Pancreas (tissue), 10 donors: ENCODE data around the gene JAKMIP1. TPM values are rescaled to one million over a fixed set of nuclear protein-coding genes. Genes with fewer than 3 reads are reported as not detected.

Source experiments
- ATAC-seq, 4 donors: fragments of 200-7000 bp; cut with Tn5 transposase; one replicate each; pipeline versions ENCODE4 v1.8.0 to v1.9.1; 2020; ENCODE audit warnings: mild to moderate bottlenecking in 4 of 4, moderate library complexity in 4 of 4
- DNase-seq, 6 donors: peaks; one replicate each; pipeline ENCODE4 v3.0.0-alpha.2; 2020
- FAIRE-seq: peaks from 2 replicates; lab custom pipeline; 2012; peaks lifted over from hg19 to GRCh38; lab: Jason Lieb, UNC
- H3K27ac ChIP-seq, 4 donors: fragments of 200-600 bp; sonication (generic); 1 replicate in 3 of 4; 2 replicates in 1 of 4; pipeline versions ENCODE4 v1.5.0 to v1.8.0; 2020
- H3K27me3 ChIP-seq, 4 donors: fragments of 200-600 bp; one replicate each; pipeline ENCODE4 v1.8.0; 2021
- H3K36me3 ChIP-seq, 3 donors: fragments of 200-600 bp; sonication (generic) in 1 of 3; one replicate each; pipeline versions ENCODE4 v1.5.0 to v1.8.0; 2020 to 2021
- H3K4me1 ChIP-seq, 3 donors: fragments of 200-600 bp; one replicate each; pipeline ENCODE4 v1.8.0; 2021
- H3K4me3 ChIP-seq, 4 donors: fragments of 200-600 bp; sonication (generic) in 2 of 4; one replicate each; pipeline versions ENCODE4 v1.5.0 to v1.8.0; 2020 to 2021
- H3K9me3 ChIP-seq, 4 donors: fragments of 200-600 bp; one replicate each; pipeline ENCODE4 v1.8.0; 2021
- WGBS, 2 donors: extraction: QIAGEN DNeasy Blood & Tissue Kit; methylation state at CpG; one replicate each; pipeline ENCODE4 v1.1.7; 2013; 5-methylcytosine and 5-hydroxymethylcytosine counted together
- intact Hi-C, 3 donors: fragments of 100-400 bp; cut with DNase I; formaldehyde crosslinking; loops; one replicate each; pipeline versions ENCODE4 v1.11.1 to v1.14.2; 2022
- polyA plus RNA-seq, 2 donors: library from polyadenylated mRNA; stranded (reverse); fragments of 200-250 nt; gene quantifications; one replicate each; pipeline ENCODE4 v1.2.3, GENCODE V29; 2013
- total RNA-seq, 6 donors: library from RNA; stranded (reverse); fragmentation: NEBNext Ultra II Directional in 4 of 6; extraction: Animal tissue kit (Norgen Biotek cat#: 25700) in 4 of 6; gene quantifications; one replicate each; pipeline versions ENCODE4 v1.2.1 to v1.2.4, GENCODE V29; 2021 to 2023
- TF ChIP-seq, protein P1 (sequence below), 4 donors: fragments of 200-600 bp; sonication (generic) in 3 of 4; IDR thresholded peaks; one replicate each; pipeline versions ENCODE4 v1.5.0 to v1.8.0; 2021; ENCODE audit warnings: antibody characterized with exemption in 4 of 4
- donor health status: healthy with polysubstance abuse.
- donor health status: DM: no; HTN: no; CAD: no; lungs with moderate emphysema.
- donor health status: DM: no; HTN: no; CAD: no.
- donor health status: control.
- donor health status: control.
- donor health status: Bipolar disorder and iron deficiency.
- donor health status: DM: yes; HTN: yes; CAD: no.
- donor health status: DM: no; HTN: no; CAD: no.
- donor health status: DM: no; HTN: no; CAD: no.
- donor health status: DM: yes; HTN: yes; CAD: no.

Gene JAKMIP1
- total and polyA plus RNA-seq, 8 donors, result 0.16 to 4.3 (median 0.59) TPM

GRCh38 chr4:5992171-5992827 is 208.1 kb downstream of the JAKMIP1 start:
- DNase-seq (no peak), ATAC-seq (no peak), FAIRE-seq (no peak)
- H3K27me3 ChIP-seq, result no peaks in the 10 kb centered on the region
- H3K27ac ChIP-seq, result no peak overlapping the region
- no peaks in the 10 kb centered on the region for H3K9me3 ChIP-seq
- no peaks in the 10 kb centered on the region for H3K36me3 ChIP-seq
- 50 to 65% methylated on average over 17 of the region's 17 CpGs for WGBS, 2 donors
- intact Hi-C loops, result loop anchor here in 1 of 3 donors (10.0 kb wide), 1 partner anchor 333 kb away; no protein-coding TSS in a partner anchor
- TF ChIP-seq, protein P1, sequence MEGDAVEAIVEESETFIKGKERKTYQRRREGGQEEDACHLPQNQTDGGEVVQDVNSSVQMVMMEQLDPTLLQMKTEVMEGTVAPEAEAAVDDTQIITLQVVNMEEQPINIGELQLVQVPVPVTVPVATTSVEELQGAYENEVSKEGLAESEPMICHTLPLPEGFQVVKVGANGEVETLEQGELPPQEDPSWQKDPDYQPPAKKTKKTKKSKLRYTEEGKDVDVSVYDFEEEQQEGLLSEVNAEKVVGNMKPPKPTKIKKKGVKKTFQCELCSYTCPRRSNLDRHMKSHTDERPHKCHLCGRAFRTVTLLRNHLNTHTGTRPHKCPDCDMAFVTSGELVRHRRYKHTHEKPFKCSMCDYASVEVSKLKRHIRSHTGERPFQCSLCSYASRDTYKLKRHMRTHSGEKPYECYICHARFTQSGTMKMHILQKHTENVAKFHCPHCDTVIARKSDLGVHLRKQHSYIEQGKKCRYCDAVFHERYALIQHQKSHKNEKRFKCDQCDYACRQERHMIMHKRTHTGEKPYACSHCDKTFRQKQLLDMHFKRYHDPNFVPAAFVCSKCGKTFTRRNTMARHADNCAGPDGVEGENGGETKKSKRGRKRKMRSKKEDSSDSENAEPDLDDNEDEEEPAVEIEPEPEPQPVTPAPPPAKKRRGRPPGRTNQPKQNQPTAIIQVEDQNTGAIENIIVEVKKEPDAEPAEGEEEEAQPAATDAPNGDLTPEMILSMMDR (IDR thresholded peaks at IDR 0.05), result no peak
- H3K4me3 ChIP-seq, result no peak overlapping the region
- H3K4me1 ChIP-seq, result no peaks in the 10 kb centered on the region

DNA sequence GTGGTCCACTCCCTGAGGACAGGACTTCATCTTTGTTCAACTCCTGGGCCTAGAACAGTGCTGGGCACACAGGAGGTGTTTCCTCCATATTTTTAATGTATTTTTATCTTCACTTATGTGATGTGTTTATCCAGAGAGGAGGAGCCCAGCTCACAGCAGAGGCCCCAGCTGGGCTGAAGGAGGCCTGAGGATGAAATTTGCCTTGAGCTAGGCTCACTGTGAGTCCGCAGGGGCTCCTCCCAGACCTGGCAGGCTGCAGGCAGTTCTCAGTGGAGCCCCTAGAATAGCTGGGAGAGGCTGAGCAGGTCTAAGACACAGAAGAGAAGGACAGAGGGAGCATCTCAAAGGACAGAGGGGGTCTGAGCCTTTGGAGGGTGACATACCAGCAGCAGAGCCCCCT is 208.9 kb downstream of the JAKMIP1 start:
- intact Hi-C loops, result loop anchor here in 1 of 3 donors (10.0 kb wide), 1 partner anchor 333 kb away; no protein-coding TSS in a partner anchor
- no peaks in the 10 kb centered on the region for H3K4me1 ChIP-seq
- WGBS, 2 donors, result 19 to 43% methylated on average over 1 of the region's 1 CpG
- no peaks in the 10 kb centered on the region for H3K27me3 ChIP-seq
- H3K9me3 ChIP-seq, result no peaks in the 10 kb centered on the region
- H3K36me3 ChIP-seq, result no peaks in the 10 kb centered on the region
- ATAC-seq, result no peak
- H3K4me3 ChIP-seq, result no peak overlapping the region
- H3K27ac ChIP-seq, result no peak overlapping the region
- FAIRE-seq, result no peak
- no peak for DNase-seq
- TF ChIP-seq, protein P1 (IDR thresholded peaks at IDR 0.05), result no peak

DNA sequence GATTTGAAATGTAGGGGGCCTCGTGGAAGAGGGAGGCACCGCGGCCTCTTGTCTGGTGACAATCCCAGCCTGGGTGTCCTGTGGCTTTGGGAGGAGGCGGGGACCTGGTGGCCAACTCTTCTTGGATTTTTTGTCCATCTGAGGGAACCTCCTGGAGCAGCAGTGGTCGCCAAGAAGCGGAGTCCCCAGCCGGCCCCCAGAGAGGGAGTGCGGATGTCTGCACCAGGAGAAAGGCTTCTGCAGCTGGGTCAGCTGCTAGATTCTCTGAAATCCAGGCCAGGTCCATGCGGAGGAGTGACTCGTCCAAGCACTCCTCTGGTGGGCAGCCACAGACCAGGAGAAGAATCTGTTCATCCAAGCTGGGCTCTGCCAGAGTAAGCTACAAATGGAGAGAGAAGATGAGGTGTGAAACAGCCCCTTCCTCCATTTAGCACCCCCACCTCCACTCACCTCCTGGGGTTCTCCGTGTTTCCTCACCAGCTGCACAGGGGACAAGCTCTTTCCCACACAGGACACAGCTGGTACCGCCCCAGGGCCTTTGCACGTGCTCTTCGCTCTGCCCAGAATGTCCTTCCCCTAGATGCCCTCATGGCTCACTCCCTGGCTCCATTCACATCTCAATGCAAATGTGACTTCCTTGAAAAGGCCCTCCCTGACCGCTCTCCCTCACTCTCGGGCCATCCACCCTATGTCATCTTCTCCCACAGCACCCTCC is 209.7 kb downstream of the JAKMIP1 start:
- FAIRE-seq (no peak), ATAC-seq (no peak), DNase-seq (no peak)
- Histone ChIP-seq H3K9me3 (no peaks in the 10 kb centered on the region), H3K27ac (no peak overlapping the region), H3K4me3 (no peak overlapping the region), H3K27me3 (no peaks in the 10 kb centered on the region), H3K4me1 (no peaks in the 10 kb centered on the region), H3K36me3 (no peaks in the 10 kb centered on the region)
- TF ChIP-seq, protein P1 (IDR thresholded peaks at IDR 0.05), result no peak
- WGBS, 2 donors, result 62 to 75% methylated on average over 16 of the region's 16 CpGs
- intact Hi-C loops, result loop anchor here in 1 of 3 donors (10.0 kb wide), 1 partner anchor 334 kb away; no protein-coding TSS in a partner anchor

DNA sequence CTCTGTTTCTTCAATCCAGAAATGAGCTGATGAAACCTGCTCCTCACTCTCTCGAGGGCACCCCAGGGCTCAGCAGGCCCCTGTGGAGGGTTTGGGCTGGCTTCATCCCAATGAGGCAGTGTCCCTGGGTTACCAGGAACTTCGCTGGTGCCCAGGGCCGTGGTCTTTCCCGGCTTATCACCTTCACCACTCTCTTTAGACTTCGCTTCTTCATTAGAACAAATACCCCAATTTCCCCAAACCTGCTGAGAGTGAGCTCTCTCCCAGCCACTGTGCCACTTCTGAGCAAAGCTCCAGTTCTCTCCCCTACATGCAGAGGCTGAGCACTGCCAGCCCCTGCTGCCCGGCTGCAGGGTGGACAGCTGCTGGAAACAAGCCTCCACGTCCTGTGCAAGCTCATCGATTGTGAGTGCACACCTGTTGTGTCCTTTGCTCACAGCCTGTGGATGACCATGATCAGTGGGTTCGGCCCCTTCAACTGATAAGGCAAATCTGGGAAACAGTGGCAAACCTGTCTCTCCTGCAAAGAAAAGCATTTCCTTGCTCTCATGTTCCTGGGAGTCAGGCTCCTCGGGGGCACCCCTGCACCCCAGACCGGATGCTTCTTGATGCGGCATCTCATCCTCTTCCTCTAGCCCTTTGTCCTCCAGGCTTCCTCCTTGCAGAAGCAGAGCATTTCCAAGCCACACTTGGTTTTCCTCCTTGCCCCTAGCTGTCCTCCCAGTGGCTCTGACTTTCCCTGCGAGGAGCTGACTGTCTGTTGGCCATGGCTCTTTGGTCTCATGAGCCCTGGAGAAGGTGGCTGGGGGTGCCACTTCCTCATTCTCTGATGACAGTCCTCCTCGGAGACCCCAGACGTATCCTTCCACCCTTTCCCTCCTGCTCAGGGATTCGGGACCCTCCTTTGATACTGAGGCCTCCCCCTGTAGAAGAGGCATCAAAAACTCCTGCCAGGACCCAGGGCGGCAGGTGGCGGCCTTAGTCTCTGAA is 210.8 kb downstream of the JAKMIP1 start:
- intact Hi-C loops, result loop anchor here in 1 of 3 donors (10.0 kb wide), 1 partner anchor 335 kb away; no protein-coding TSS in a partner anchor
- Histone ChIP-seq H3K27me3 (no peaks in the 10 kb centered on the region), H3K4me3 (no peak overlapping the region), H3K4me1 (no peaks in the 10 kb centered on the region), H3K27ac (no peak overlapping the region), H3K36me3 (no peaks in the 10 kb centered on the region), H3K9me3 (no peaks in the 10 kb centered on the region)
- TF ChIP-seq, protein P1 (IDR thresholded peaks at IDR 0.05), result no peak
- no peak for ATAC-seq
- FAIRE-seq, result no peak
- 44 to 58% methylated on average over 18 of the region's 18 CpGs for WGBS, 2 donors
- DNase-seq, result no peak
